ELR (cell line): ENCODE measurements around the gene TRPM2.

Source experiments
- DNase-seq: peaks from one replicate; pipeline ENCODE4 v3.0.0-alpha.2; 2015; ENCODE audit warnings: low read depth

Gene TRPM2

DNA sequence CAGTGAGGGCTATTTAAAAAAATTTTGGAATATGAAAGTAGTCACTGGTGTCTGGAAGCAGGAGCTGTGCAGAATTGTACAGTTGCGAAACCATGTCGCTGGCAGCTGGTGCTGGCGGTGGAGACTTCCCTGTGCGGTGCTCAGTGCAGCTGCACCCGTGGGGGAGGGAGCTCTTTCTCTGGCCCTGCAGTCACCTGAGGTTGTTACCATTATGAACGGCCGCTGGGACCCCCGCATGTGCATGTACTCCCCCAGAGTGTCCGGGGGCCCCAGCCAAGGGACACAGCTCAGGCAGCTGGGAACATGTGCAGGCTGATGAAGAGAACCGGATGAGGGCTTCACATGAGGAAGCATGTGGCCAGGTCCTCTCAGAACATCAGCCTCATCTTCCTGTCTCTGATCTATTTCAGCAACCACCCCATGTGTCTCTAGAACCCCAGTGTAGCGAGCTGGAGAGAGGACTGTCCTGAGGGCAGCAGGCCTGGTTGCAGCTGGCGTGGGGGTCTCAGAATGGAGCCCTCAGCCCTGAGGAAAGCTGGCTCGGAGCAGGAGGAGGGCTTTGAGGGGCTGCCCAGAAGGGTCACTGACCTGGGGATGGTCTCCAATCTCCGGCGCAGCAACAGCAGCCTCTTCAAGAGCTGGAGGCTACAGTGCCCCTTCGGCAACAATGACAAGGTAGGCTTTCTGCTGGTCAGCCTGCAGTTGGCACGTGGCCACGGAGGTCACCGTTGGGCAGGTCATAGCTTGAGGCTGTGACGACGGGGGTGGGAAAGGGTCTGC lies at the start of gene TRPM2:
Gene TRPM2 (plus strand): TSS at position 431 of the 780 bp plus-strand sequence. CDS start 80 bp downstream, at position 511.
- DNase-seq, result no peak

DNA sequence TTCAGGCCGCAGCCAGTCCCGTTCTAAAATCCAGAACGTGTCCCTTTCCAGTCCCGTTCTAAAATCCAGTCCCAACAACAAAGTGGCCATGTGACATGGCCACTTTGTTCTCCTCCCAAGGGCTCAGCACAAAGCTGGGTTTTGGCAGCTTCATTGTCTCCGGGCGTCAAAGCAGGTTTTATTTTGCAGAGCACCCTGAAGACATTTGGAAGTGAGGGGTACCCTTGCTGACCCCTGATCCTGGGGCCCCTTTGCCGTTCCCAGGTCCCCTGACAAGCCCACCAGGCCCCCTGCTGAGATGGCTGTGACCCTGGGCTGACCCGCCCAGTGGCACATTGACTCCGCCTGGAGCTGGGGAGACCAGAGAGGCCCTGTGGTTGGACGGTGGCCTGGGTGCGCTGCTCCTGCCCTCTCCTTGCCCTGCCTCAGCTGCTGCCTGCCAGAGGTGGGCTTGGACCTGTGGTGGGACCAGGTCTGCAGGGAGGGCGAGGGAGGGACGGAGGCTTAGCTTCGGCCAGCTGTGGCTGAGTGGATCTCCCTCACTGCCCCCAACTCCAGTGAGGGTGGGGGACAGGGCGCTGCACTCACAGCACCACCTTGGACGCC lies 49.3 kb upstream of the TRPM2 start:
- no peak for DNase-seq

DNA sequence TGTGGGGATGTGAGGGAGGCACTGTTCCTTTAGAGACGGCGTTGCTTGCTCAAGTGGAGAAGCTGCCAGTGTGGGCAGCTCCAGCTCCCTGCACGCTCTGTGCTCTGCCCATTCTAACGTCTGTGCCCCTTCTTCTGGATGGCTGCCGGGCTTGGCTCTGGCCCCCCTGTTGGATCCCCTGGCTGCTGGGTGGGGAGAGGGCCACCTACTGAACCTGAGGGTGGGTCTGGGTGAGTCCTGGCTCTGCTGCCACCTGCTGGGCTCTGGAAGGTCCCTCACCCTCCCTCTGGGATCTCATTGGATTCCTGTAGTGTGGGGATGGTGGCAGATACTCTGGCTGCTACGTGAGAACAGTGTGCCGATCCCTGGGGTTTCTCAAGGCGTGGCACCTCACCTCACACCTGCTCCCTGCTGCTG lies 48.5 kb upstream of the TRPM2 start:
- DNase-seq, result peak; percentile 55

DNA sequence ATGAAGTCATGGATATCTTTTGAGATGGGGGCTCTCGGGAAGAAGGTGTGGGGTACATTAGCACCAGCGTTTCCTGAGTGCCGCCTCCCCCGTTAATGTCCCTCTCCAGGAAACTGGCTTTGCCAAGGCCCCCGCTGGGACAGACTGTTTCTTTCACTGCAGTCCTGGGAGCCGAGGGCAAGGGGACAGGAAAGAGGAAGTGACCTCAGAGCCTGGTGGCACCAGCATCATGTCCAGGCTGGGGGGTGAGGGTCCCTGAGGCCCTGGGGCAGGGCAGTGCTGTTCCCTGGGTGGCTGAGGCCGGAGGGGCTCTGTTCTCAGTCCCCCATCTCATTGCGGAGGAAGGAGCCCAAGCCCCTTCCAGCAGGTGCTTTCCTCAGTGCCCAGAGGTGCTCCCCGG lies 47.7 kb upstream of the TRPM2 start:
- DNase-seq, result no peak

DNA sequence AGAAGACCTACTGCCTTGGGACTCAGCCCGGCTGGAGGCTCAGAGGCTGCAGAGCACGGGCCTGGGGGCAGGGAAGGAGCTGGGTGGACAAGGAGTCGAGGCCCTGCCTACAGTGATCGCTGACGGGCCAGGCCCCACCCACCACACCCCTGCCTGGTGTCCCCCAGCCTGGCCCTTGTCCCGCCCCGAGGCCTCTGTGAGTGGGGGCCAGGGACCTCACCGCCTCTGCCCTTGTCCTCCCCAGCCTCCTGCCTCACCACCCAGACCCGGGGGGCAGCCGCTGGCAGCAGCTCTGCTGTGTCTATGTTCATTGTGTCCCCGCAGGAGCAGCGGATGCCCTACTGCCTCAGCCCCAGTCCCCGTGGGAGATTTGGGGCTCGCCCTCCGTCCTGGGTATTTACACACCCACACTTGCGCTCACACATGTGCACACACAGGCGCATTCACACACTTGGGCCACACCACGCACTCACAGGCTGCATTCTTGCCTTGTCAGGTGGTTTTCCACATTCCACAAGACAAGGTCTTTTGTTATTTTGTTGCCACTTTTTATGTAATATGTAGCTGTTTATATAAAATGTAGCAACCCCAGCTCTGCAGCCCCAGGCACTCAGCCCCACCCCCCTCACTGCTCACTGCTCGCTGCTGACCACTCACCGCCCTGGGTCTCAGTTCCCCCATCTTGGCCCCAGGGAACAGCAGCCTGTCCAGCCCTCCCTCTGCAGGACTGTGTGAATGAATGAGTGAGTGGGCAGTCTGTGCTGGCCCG lies 46.3 kb upstream of the TRPM2 start:
- DNase-seq, result no peak

DNA sequence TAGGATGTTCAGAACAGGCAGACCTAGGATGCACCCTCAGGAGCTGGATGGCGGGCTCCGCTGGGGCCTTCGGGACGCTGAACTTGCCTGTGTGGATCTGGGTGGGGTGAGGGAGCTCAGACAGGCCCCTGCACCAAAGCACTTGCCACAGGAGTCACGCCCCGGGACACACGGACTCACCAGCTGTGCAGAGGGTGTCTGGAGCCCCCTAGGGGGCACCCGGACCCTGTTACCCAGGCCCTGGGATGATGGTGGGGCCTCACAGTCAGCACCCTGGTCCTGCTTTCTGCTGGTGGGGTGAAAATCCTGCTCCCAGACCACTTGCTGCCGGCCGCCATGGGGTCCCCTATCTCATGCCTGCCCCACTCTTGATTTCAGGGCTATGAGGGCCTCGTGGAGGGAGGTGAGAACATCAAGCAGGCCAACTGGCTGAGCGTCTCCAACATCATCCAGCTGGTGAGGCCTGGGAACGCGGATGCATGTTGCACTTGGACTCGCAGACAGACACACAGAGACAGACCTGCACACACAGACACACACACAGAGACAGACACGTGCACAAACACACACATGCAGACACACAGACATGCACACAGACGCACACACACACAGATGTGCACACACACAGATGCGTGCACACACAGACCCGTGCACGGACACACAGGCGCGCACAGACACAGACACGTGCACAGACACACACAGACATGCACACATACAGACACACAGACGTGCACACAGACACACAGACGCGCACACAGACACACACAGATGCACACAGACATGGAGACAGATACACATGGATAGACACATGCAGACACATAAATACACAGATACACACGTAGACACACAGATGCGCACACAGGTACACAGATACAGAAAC lies 42.6 kb upstream of the TRPM2 start:
- DNase-seq, result no peak

DNA sequence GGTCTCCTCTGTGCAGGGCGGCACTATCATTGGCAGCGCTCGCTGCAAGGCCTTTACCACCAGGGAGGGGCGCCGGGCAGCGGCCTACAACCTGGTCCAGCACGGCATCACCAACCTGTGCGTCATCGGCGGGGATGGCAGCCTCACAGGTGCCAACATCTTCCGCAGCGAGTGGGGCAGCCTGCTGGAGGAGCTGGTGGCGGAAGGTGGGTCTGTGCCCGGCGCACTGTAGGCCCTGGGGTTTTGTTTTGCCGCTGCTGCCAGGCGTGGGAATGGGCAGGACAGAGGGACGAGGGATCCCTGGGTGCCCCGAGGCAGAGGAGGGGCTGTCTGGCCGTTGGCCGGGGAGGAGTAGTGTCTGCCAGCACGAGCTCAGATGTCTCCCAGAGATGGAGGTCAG lies 41.3 kb upstream of the TRPM2 start:
- DNase-seq, result no peak

DNA sequence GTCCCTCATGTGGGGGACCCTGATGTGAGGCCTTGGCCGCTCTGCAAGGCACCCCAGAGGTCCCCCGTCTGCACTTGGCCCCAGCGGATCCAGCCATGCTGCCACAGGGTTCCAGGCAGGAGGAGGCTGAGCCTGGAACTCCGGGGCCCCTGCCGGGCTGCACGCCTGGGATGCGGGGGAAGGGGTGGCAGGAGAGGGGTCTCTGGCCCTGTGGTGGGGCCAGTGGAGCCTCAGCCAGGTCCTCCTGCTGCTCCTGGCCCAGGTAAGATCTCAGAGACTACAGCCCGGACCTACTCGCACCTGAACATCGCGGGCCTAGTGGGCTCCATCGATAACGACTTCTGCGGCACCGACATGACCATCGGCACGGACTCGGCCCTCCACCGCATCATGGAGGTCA lies 40.7 kb upstream of the TRPM2 start:
- no peak for DNase-seq

DNA sequence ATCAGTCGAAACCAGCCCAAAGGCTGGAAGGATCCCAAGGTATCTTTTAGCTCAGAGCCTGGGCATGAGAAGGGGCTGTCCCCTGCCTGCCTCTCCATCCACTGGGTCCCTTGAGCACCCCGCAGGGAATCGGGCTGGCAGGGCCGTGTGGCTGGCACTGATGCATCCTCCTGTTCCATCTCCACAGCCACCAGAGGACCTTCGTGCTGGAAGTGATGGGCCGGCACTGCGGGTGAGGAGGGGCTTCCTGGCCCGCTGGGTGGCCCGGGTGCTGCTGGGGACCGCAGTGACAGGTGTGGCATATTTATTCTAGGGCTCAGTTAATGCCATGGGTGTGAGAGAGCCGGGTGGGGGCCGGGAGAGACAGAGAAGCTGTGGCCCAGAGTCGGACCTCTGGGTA lies 40.0 kb upstream of the TRPM2 start:
- no peak for DNase-seq

DNA sequence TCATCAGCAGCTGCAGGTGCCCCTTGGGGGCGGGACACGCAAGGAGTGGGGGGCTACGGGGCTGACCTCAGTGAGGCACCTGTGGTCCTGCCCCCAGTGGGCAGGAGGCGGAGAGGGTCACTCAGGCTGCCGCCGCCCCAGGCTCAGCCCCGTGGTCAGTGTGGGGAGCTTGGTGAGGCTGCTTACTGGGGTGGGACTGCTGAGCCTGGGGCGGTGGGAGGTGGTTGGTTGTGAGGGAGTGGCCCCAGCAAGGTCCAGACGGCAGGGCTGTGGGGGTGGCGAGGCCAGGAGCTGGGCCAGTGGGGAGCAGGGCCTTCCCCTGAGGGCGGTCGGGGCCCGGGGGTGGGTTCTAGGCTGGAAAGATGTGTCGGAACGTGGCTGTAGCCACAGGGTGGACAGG lies 39.3 kb upstream of the TRPM2 start:
- DNase-seq, result no peak

DNA sequence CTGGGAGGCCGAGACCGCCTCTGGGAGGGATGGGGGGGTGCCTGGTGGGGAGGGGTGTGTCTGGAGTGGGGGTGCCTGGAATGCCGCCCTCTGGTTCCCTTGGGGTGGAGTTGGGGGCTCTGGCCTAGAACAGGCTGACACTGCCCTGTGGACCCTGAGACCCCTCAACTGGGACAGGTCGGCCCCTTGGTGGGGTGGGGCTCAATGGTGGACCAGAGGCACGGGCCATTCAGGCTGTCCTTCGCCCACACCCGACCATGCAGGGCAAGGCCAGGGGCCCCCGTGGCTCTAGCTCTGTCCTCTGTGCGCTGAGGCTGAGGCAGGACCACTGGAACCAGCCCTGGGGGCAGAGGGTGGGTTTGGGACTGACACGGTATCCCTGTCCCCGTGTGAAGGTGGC lies 38.9 kb upstream of the TRPM2 start:
- no peak for DNase-seq

DNA sequence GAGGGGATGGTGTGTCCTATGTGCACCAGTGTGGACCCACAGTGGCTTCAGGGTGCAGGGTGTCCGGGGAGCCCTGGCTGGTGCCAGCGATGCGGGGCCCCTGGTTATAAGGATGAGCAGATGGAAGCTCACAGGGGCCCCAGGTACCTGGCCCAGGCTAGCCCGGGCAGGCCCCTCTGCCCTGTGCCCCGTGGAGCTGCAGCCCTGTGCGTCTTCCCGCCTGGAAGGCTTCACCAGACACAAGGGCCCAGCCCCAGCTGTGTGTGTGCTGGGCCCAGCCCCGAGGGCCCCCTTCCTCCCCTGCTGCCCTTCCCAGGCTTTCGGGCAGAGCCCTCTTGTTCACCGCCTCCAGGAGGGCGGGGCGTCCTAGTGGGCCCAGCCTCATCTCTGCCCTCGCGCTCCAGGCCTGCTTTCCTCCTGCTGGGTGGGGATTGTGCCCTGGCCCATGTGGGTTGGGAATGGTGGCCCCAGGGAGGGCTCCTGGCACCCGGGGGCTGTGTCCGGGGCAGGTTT lies 37.7 kb upstream of the TRPM2 start:
- DNase-seq, result no peak

DNA sequence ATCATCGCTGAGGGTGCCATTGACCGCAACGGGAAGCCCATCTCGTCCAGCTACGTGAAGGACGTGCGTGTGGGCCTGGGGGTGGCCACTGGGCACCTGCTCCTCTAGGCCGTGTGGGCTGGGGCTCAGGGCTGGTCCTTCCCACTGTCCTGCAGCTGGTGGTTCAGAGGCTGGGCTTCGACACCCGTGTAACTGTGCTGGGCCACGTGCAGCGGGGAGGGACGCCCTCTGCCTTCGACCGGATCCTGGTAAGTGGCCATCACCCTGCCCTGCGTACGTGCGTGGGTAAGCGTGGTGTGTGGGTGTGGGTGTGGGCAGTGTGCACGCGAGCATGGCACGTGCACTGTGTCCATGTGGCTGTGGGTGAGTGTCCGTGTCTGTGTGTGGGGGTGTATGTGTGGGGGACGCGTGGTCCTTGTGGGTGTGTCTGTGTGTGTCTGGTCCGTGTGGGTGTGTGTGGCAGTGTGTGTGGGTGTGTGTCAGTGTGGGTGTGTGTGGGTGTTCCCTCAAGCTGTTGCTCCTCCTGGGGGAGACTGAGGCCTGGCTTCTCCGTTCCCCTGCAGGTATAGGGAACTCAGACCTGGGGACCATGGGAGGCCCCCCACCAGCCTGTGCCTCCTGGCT lies 37.0 kb upstream of the TRPM2 start:
- DNase-seq, result no peak

DNA sequence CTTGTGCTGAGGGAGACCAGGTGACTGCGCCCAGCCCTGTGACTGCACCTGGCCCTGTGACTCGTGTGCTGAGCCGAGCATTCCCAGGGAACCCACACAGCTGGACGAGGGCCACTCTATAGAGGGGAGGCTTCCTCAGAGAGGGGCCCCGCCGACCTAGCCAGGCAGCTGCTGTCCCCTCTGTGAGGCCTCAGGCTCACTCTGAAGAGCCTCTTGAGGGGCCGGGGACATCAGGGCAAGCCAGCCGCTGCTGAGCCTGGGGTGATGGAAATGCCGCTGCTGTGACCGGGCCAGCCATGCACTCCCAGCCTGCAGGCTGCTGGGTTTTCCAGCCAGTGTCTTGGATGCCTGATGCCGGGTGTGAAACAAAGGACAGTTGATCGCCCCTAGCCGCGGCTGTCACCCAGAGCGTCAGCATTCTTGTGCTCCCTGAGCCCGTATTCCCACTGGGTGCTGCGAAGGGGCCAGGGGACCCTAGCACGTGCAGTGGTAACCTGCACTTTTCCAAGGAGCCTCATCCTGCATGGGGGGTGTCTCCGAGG lies 36.1 kb upstream of the TRPM2 start:
- DNase-seq, result no peak

DNA sequence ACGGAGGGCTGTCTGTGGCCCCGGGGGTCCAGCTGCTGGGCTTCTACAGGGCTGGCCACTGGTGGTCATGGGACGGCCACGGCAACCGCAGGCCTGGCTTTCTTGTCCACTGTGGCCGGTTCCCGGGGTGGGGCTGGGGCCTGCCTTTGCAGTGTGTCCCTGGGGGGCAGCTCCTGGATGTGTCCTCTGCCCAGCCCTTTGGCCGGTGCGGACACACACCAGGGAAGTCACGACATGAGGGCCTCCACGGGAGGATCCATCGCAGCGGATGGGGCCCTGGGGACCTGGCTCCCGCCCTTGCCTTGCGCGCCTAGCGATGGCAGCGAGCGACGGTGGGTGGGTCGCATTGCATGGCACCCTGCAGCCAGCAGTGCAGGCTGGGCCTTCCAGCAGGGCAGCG lies 35.5 kb upstream of the TRPM2 start:
- DNase-seq, result no peak

DNA sequence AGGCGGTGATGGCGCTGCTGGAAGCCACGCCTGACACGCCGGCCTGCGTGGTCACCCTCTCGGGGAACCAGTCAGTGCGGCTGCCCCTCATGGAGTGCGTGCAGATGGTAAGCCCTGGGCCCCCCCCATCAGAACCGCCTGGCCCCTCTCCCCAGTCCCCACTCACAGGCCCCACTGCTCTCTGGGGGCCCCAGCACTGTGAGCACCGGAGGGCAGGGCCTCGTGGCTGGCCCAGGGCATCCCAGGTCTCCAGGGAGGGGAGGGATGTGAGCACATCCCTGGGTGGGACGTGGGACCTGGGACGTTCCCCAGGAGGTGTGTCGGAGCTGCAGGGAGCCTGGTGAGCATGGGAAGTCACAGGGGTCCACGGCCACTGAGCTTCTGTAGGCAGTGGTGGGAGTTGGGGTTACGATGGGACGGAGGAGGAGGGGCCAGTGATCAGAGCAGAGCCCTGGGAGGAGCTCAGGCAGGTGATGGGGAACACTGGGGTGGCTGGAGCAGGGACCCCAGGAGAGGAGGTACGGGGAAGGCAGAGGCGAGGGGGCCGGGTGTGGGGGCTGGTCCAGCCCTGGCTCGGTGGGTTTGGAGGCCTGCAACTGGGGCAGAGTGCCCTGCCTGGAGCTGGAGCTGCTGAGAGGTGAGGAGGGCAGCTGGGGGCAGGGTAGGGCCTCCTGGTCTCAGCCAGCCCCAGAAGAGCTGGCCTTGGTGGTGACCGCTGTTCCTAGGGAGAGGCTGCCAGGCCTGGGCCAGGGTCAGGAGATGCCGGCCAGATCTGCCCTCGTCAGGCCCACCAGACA lies 34.7 kb upstream of the TRPM2 start:
- no peak for DNase-seq

DNA sequence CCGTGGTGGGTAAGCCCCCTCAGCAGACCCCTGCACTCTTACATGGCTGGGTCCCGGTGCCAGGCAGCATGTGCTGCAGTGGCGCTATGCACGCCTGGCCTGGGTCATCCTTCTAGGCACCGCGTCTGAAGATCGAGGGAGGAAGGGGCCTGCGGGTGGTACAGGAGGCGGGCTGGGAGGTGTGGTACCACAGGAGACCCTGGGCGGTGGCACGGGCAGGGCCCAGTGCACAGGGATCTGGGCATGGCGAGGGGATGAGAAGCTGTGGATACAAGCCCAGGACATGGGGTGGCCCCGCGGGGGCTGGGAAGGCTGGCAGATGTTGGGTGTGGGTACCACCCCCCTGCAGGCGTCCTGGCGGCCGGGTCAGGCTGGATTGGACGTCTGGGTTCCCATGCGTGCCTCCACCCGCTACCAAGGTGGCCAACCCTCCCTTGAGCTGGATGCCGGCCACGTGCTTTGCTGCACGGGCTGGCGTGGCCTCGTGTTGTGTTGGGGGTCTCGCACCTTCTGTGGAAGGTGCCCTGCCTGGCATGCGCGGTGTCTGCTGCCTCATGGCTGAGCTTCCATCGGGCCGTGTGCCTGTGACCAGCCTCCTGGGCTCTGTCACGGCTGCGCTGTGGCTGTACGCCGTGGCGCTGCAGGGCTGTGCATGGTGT lies 33.9 kb upstream of the TRPM2 start:
- no peak for DNase-seq

DNA sequence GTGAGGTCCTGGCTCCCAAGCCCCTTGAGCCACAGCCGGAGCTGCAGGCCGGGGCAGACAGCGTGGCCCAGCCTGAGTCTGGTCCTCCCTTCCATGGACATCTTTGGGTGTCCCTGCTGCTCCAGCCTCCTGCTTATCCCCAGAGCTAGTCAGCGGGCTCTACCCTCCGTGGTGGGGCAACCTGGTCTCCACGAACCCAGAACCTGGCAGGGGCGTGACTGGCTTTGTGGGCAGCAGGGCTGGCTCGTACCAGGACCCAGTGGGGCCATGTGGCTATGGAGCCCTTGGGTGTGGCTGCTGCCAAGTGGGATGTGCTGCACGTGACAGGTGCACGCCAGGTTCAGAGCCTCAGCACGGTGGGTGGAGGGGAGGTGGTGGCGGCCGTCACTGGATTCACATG lies 32.6 kb upstream of the TRPM2 start:
- no peak for DNase-seq

DNA sequence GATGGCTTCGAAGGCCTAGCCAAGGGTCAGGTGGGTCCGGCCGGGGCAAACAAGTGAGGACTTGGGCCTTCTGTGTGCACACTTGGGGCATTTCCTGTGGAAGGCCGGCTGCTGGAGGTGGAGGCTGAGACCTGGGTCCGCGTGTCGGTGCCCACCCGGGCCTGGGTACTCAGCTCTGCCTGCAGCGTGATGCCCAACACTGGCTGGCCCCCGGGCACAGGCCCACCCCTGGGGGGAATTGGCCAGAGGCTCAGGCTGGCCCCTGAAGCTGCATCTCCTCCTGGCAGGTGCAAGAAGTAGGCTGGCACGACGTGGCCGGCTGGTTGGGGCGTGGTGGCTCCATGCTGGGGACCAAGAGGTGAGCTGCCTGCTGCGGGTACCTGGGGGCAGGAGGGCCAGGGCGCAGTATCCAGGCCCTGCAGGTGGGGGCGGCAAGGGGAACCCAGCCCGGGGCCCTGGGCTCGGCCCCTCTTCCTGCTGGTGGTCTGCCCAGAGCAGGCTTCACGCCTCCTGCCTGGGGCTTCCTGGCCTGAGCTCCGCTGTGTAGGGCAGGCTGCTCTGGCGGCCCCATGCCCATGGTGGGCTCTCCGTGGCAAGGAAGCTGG lies 31.5 kb upstream of the TRPM2 start:
- DNase-seq, result no peak
